GM10248 (cell line): ENCODE results near the gene ZNF410.

Experiments
- CTCF ChIA-PET: fragments of 300-600 bp; sonication (Branson Sonifier 250); formaldehyde crosslinking; extraction: SDS; loops from one replicate; lab custom pipeline; 2021; ENCODE audit warnings: antibody characterized with exemption; lab: Yijun Ruan, JAX
- POLR2A ChIA-PET: fragments of 350-650 bp; sonication (Branson Sonifier 250); formaldehyde crosslinking; extraction: SDS; loops from one replicate; lab custom pipeline; 2020; ENCODE audit warnings: antibody characterized with exemption; lab: Yijun Ruan, JAX
- DNase-seq: peaks from one replicate; pipeline ENCODE4 v3.0.0; 2012; ENCODE audit errors: extremely low spot score
- TF ChIP-seq, protein P1 (sequence below): IDR thresholded peaks from 2 replicates; pipeline ENCODE4 v1.5.1; 2012; ENCODE audit warnings: mild to moderate bottlenecking, low read depth; ENCODE audit errors: extremely low read depth, missing control alignments, control extremely low read depth

Gene ZNF410

DNA sequence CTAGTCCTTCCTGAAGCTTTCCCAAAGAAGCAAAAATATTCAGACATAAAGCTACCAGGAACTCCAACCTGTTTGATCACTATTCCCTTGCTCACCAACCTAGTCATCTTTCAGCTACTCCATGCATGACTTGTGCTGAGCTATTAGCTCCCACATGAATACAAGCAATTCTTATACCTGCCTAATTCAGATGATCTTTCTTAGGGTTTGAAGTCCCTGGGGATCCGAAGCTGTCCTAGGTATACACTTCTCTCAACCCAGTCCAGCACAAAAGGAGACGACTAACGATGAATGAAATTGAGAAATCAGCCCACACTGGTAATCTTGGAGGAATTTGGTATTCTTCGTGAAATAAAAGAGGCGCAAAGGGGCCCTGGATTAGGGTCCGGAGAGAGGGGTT lies 35.7 kb upstream of the ZNF410 start:
- TF ChIP-seq, protein P1, sequence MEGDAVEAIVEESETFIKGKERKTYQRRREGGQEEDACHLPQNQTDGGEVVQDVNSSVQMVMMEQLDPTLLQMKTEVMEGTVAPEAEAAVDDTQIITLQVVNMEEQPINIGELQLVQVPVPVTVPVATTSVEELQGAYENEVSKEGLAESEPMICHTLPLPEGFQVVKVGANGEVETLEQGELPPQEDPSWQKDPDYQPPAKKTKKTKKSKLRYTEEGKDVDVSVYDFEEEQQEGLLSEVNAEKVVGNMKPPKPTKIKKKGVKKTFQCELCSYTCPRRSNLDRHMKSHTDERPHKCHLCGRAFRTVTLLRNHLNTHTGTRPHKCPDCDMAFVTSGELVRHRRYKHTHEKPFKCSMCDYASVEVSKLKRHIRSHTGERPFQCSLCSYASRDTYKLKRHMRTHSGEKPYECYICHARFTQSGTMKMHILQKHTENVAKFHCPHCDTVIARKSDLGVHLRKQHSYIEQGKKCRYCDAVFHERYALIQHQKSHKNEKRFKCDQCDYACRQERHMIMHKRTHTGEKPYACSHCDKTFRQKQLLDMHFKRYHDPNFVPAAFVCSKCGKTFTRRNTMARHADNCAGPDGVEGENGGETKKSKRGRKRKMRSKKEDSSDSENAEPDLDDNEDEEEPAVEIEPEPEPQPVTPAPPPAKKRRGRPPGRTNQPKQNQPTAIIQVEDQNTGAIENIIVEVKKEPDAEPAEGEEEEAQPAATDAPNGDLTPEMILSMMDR, result no peak

GRCh38 chr14:73851567-73852382 lies 34.9 kb upstream of the ZNF410 start, which contains the start of gene PTGR2:
TSS of gene PTGR2 (plus strand) at chr14:73851831. CDS start at chr14:73858863, 7,032 bp downstream.
- ChIA-PET POLR2A (interaction anchor here (0.5 to 1.4 kb wide), 6 partner anchors 19 to 109 kb away, joined by 3 to 9 read pairs (median 4); no protein-coding TSS in a partner anchor), CTCF (interaction anchor here (0.8 to 3.6 kb wide), 15 partner anchors 10 to 217 kb away, joined by 3 to 20 read pairs (median 3); no protein-coding TSS in a partner anchor)
- peak; percentile 97 for DNase-seq
- TF ChIP-seq, protein P1, result no peak

More for the DNA sequence above, 35.7 kb upstream of the ZNF410 start:
- CTCF ChIA-PET, result interaction anchor here (0.9 to 3.6 kb wide), 14 partner anchors 9 to 217 kb away, joined by 3 to 20 read pairs (median 3); no protein-coding TSS in a partner anchor
- DNase-seq, result no peak
- POLR2A ChIA-PET, result interaction anchor here (0.9 to 1.4 kb wide), 3 partner anchors 89 to 108 kb away, joined by 3 to 9 read pairs (median 4); no protein-coding TSS in a partner anchor

- ChIA-PET POLR2A (no interaction called here), CTCF (interaction anchor here (2.1 kb wide), 1 partner anchor 131 kb away, joined by 5 read pairs; no protein-coding TSS in a partner anchor)
- TF ChIP-seq, protein P1, result no peak
- DNase-seq, result no peak
Measured at GRCh38 chr14:73859145-73859544, 27.5 kb upstream of the ZNF410 start.

DNA sequence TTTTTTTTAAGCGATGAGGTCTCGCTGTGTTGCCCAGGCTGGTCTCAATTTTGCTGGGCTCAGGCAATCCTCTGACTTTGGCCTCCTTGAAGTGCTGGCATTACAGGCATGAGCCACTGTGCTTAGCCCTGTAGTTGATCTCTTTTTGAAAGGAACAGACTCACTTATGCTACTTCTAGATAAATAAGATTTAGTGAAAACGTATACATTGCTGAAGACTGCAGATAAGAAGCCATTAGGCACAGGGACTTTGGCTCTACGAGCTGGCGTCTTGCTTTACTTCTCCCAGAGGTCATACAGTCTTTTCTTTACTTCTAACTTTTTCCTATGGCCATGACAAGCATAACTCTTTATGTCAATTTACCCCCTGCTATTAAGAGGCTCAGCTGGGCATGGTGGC lies 25.6 kb upstream of the ZNF410 start:
- ChIA-PET POLR2A (no interaction called here), CTCF (interaction anchor here (1.0 to 1.7 kb wide), 4 partner anchors 9 to 73 kb away, joined by 3 to 6 read pairs (median 3); partner anchors contain the start of gene PTGR2)
- TF ChIP-seq, protein P1, result no peak
- DNase-seq, result no peak

- TF ChIP-seq, protein P1, result no peak
- POLR2A ChIA-PET, result no interaction called here
- CTCF ChIA-PET, result interaction anchor here (1.3 kb wide), 1 partner anchor 15 kb away, joined by 4 read pairs; no protein-coding TSS in a partner anchor
- DNase-seq, result no peak
Measured at GRCh38 chr14:73862480-73862879, 24.2 kb upstream of the ZNF410 start.

DNA sequence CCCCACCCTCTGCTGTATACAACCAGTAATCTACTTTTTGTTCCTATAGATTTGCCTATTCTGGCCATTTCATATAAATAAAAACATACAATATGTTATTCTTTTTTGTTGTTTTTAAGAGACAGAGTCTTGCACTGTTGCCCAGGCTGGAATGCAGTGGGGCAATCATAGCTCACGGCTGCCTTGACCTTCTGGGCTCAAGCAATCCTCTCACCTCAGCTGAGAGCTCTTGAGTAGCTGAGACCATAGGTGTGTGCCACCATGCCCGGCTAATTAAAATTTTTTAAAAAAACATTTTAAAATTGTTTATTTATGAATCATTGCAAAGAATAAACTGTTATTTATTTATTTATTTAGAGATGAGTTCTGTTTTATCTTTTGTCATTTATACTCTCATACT lies 23.4 kb upstream of the ZNF410 start:
- no peak for DNase-seq
- POLR2A ChIA-PET, result no interaction called here
- CTCF ChIA-PET, result interaction anchor here (1.3 kb wide), 1 partner anchor 14 kb away, joined by 4 read pairs; no protein-coding TSS in a partner anchor
- TF ChIP-seq, protein P1, result no peak
